ENCODE results near the gene KRTAP16-1.

DNA sequence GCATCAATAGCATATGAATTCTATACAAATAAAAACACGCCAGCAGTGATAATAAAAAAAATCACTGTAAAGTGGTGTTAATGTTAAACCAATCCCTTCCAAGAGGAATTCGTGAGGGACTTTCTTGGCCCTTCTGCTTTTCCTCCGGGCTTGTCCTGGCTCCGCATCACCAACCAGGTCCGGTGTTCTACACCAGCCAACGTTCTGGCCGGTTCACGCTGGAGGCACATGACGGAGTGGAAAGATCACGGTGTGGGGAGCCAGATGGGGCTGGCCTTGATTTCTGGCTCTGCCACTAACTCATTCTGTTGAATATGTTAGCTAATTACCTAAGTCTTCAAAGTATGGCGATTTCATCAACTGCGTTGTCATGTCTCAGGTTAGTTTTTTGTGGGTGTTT lies 5.0 kb downstream of the KRTAP16-1 start:
- TF ChIP-seq, protein P1, sequence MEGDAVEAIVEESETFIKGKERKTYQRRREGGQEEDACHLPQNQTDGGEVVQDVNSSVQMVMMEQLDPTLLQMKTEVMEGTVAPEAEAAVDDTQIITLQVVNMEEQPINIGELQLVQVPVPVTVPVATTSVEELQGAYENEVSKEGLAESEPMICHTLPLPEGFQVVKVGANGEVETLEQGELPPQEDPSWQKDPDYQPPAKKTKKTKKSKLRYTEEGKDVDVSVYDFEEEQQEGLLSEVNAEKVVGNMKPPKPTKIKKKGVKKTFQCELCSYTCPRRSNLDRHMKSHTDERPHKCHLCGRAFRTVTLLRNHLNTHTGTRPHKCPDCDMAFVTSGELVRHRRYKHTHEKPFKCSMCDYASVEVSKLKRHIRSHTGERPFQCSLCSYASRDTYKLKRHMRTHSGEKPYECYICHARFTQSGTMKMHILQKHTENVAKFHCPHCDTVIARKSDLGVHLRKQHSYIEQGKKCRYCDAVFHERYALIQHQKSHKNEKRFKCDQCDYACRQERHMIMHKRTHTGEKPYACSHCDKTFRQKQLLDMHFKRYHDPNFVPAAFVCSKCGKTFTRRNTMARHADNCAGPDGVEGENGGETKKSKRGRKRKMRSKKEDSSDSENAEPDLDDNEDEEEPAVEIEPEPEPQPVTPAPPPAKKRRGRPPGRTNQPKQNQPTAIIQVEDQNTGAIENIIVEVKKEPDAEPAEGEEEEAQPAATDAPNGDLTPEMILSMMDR (IDR thresholded peaks at IDR 0.05; ENCODE audit: low read depth, low read length): no peak
- no peak for TF ChIP-seq EZH2phosphoT487 (IDR thresholded peaks at IDR 0.05; ENCODE audit: low read depth)
